HepG2 (cell line): ENCODE data around the gene EEF1E1. TPM values are rescaled to one million over a fixed set of nuclear protein-coding genes. Genes with fewer than 3 reads are reported as not detected.

Source experiments
- HMGXB3 ChIP-seq: sonication (generic); formaldehyde crosslinking; IDR thresholded peaks from 2 replicates; pipeline ENCODE4 v1.4.0; 2020; ENCODE audit warnings: missing genetic modification reagents, borderline replicate concordance
- HNF4G ChIP-seq, 2 experiments: sonication (generic) in 1 of 2; formaldehyde crosslinking in 1 of 2; IDR thresholded peaks; 2 replicates each; pipeline versions ENCODE4 v1.4.0 to v1.6.1; 2011 to 2020; ENCODE audit warnings: borderline replicate concordance in 2 of 2, low read depth in 2 of 2, mild to moderate bottlenecking in 2 of 2, low read length in 1 of 2, missing genetic modification reagents in 1 of 2, moderate library complexity in 1 of 2
- HNRNPUL1 ChIP-seq: fragments of 200-400 bp; formaldehyde crosslinking; IDR thresholded peaks from 2 replicates; pipeline ENCODE4 v1.6.1; 2017; ENCODE audit warnings: low read depth, mild to moderate bottlenecking, low read length, moderate library complexity
- NCOA1 ChIP-seq: sonication (generic); formaldehyde crosslinking; IDR thresholded peaks from 2 replicates; pipeline ENCODE4 v1.9.0; 2021; ENCODE audit warnings: missing genetic modification reagents
- POLR2A ChIP-seq, 2 experiments: IDR thresholded peaks; 2 replicates each; pipeline ENCODE4 v1.6.1; 2011; ENCODE audit warnings: low read depth in 2 of 2, low read length in 2 of 2, mild to moderate bottlenecking in 1 of 2, moderate library complexity in 1 of 2; ENCODE audit not compliant: insufficient read depth in 1 of 2
- REPIN1 ChIP-seq: sonication (generic); formaldehyde crosslinking; IDR thresholded peaks from 2 replicates; pipeline ENCODE4 v1.8.0; 2022; ENCODE audit warnings: missing genetic modification reagents, low read depth, mild to moderate bottlenecking, borderline replicate concordance
- SOX13 ChIP-seq, 3 experiments: fragments of 450-650 bp in 1 of 3; sonication (generic) in 1 of 3; formaldehyde crosslinking in 1 of 3; IDR thresholded peaks in 2 of 3; conservative IDR thresholded peaks in 1 of 3; 2 replicates each; pipeline versions ENCODE4 v1.5.0 to v1.6.1; 2016 to 2020; ENCODE audit warnings: antibody characterized with exemption in 1 of 3, mild to moderate bottlenecking in 1 of 3, missing compliant biosample characterization in 1 of 3, missing genetic modification reagents in 1 of 3, moderate library complexity in 1 of 3
- ZNF333 ChIP-seq: sonication (generic); formaldehyde crosslinking; IDR thresholded peaks from 2 replicates; pipeline ENCODE4 v1.4.0; 2020; ENCODE audit warnings: mild to moderate bottlenecking, missing genetic modification reagents, borderline replicate concordance
- ZNF33A ChIP-seq: sonication (generic); formaldehyde crosslinking; IDR thresholded peaks from 2 replicates; pipeline ENCODE4 v1.5.1; 2020; ENCODE audit warnings: missing genetic modification reagents, mild to moderate bottlenecking, moderate library complexity, borderline replicate concordance
- polyA plus RNA-seq, 8 experiments: library from polyadenylated mRNA; depleted of rRNA in 3 of 8; stranded (reverse) in 7 of 8; unstranded in 1 of 8; fragments of >200 nt; fragmentation: Illumina TruSeq in 4 of 8; extraction: Trizol in 4 of 8; gene quantifications; 2 replicates each; pipeline versions ENCODE4 v1.2.1 to v1.2.3, GENCODE V29; 2011 to 2016; ENCODE audit warnings: low read depth in 4 of 8, missing spikeins in 1 of 8, mixed read lengths in 1 of 8; ENCODE audit not compliant: insufficient read depth in 1 of 8
- total RNA-seq, 5 experiments: library from RNA; depleted of rRNA; stranded (reverse); fragments of >200 nt; fragmentation: Illumina TruSeq; extraction: Trizol; gene quantifications; 2 replicates each; pipeline ENCODE4 v1.2.3, GENCODE V29; 2016; ENCODE audit warnings: low read depth in 1 of 5
- TF ChIP-seq, protein P1 (sequence below): sonication (generic); formaldehyde crosslinking; IDR thresholded peaks from 2 replicates; pipeline ENCODE4 v1.4.0; 2020; ENCODE audit warnings: mild to moderate bottlenecking, missing genetic modification reagents
- TF ChIP-seq, protein P2 (sequence below): sonication (generic); formaldehyde crosslinking; IDR thresholded peaks from 2 replicates; pipeline ENCODE4 v1.9.0; 2022; ENCODE audit warnings: missing genetic modification reagents, mild to moderate bottlenecking, borderline replicate concordance
- TF ChIP-seq, protein P3 (sequence below): sonication (generic); formaldehyde crosslinking; IDR thresholded peaks from 2 replicates; pipeline ENCODE4 v1.8.1; 2023; ENCODE audit warnings: mild to moderate bottlenecking, inconsistent platforms, moderate library complexity, missing genetic modification reagents, borderline replicate concordance
- TF ChIP-seq, protein P4 (sequence below): sonication (generic); formaldehyde crosslinking; IDR thresholded peaks from 2 replicates; pipeline ENCODE4 v1.4.0; 2020; ENCODE audit warnings: missing genetic modification reagents

Gene EEF1E1
- total and polyA plus RNA-seq, 2 of the 13 experiments (the other 11 are each of a cell fraction or from before 2014, with no cell fraction given), result 128 to 188 TPM

DNA sequence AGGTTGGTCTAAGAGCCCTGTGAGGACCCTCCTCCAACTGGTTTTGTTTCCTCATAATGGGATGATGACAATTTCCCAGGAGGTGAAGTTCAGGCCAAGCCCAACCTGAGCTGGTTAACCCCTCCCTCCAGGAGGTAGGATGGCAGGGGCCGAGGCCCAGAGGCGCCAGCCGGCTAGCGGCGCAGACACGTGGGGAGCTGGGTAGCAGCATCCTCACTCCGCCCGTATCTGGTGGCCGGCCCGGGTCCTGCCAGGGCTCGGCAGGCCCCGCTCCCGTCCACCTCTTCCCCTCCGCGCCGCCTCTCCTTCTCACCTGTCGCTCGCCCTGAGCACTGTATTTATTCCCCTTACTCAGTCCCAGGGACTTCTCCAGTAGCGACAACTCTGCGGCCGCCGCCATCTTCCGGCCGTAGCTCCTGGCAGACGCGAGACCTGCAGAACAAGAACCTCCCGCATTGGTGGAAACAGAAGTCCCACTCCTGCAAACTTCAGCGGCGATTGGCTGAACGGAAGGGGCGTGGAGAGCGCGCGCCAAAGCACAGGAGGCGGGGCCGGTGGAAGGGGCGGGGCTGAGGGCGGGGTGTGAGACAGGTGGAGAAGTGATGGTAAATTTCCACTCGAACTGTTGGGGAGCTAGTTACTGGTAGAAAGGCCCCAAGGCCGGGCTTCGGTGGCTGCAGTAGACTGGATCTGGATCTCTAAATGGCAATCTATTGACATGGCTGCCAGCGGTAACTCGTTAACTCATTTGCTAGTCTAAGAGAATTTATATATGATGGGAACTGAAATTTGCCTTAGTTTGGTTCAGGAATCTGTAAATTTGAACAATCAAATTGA is at the start of gene EEF1E1 (continued):
- peak; percentile 100 for TF ChIP-seq HMGXB3 (CRISPR knock-in tag)
- no peak for TF ChIP-seq HNRNPUL1
- no peak for TF ChIP-seq ZNF33A (CRISPR knock-in tag)
- 0 out of 2 replicates have a peak, but pooled peaks have one; percentile 19 for TF ChIP-seq HNF4G (IDR thresholded peaks at IDR 0.05; ENCODE audit: borderline replicate concordance, low read depth, low read length)
- peak; percentile 56; the same call in 1 of the 2 replicates for TF ChIP-seq HNF4G (CRISPR knock-in tag; IDR thresholded peaks at IDR 0.05; ENCODE audit: borderline replicate concordance, low read depth)
- TF ChIP-seq, protein P1, sequence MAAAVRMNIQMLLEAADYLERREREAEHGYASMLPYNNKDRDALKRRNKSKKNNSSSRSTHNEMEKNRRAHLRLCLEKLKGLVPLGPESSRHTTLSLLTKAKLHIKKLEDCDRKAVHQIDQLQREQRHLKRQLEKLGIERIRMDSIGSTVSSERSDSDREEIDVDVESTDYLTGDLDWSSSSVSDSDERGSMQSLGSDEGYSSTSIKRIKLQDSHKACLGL (CRISPR knock-in tag), result peak; percentile 100; the same call in 1 of the 2 replicates
- peak; percentile 81 to 82 for TF ChIP-seq POLR2A (IDR thresholded peaks at IDR 0.05; ENCODE audit: insufficient read depth in 1 of 2, low read depth in 2 of 2, low read length in 2 of 2)
- TF ChIP-seq NCOA1 (CRISPR knock-in tag), result no peak
- TF ChIP-seq ZNF333 (CRISPR knock-in tag), result 0 out of 2 replicates have a peak, but pooled peaks have one; percentile 45
- TF ChIP-seq SOX13 (IDR thresholded peaks at IDR 0.05), result no peak
- TF ChIP-seq SOX13 (CRISPR knock-in tag; conservative IDR thresholded peaks at IDR 0.05 in 1 of 2, IDR thresholded peaks at IDR 0.05 in 1 of 2), result peak in 1 of 2 experiments; percentile 31; a peak in 1 of 4 replicates
- TF ChIP-seq, protein P2, sequence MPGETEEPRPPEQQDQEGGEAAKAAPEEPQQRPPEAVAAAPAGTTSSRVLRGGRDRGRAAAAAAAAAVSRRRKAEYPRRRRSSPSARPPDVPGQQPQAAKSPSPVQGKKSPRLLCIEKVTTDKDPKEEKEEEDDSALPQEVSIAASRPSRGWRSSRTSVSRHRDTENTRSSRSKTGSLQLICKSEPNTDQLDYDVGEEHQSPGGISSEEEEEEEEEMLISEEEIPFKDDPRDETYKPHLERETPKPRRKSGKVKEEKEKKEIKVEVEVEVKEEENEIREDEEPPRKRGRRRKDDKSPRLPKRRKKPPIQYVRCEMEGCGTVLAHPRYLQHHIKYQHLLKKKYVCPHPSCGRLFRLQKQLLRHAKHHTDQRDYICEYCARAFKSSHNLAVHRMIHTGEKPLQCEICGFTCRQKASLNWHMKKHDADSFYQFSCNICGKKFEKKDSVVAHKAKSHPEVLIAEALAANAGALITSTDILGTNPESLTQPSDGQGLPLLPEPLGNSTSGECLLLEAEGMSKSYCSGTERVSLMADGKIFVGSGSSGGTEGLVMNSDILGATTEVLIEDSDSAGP, result peak; percentile 95; the same call in 1 of the 2 replicates
- TF ChIP-seq REPIN1 (CRISPR knock-in tag), result no peak; the same call in 1 of the 2 replicates
- TF ChIP-seq, protein P3, sequence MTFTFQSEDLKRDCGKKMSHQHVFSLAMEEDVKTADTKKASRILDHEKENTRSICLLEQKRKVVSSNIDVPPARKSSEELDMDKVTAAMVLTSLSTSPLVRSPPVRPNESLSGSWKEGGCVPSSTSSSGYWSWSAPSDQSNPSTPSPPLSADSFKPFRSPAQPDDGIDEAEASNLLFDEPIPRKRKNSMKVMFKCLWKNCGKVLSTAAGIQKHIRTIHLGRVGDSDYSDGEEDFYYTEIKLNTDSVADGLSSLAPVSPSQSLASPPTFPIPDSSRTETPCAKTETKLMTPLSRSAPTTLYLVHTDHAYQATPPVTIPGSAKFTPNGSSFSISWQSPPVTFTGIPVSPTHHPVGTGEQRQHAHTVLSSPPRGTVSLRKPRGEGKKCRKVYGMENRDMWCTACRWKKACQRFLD (CRISPR knock-in tag), result 0 out of 2 replicates have a peak, but pooled peaks have one; percentile 89
- TF ChIP-seq, protein P4, sequence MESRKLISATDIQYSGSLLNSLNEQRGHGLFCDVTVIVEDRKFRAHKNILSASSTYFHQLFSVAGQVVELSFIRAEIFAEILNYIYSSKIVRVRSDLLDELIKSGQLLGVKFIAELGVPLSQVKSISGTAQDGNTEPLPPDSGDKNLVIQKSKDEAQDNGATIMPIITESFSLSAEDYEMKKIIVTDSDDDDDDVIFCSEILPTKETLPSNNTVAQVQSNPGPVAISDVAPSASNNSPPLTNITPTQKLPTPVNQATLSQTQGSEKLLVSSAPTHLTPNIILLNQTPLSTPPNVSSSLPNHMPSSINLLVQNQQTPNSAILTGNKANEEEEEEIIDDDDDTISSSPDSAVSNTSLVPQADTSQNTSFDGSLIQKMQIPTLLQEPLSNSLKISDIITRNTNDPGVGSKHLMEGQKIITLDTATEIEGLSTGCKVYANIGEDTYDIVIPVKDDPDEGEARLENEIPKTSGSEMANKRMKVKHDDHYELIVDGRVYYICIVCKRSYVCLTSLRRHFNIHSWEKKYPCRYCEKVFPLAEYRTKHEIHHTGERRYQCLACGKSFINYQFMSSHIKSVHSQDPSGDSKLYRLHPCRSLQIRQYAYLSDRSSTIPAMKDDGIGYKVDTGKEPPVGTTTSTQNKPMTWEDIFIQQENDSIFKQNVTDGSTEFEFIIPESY (CRISPR knock-in tag), result no peak
